ENCODE data around the gene RARG.

Gene RARG

GRCh38 chr12:53214221-53214620 is 17.8 kb downstream of the RARG start:
- Histone ChIP-seq H2AK5ac (ENCODE audit: low read length, severe bottlenecking) (no peak overlapping the region), H3K4me2 (ENCODE audit: low read length, poor library complexity, severe bottlenecking) (no peak overlapping the region), H3K4ac (ENCODE audit: low read depth in 1 of 2, low read length in 2 of 2) (no peak overlapping the region), H3K4me3 (ENCODE audit: insufficient read depth in 1 of 2, low read depth in 1 of 2, low read length in 2 of 2) (no peak overlapping the region), H3K4me1 (ENCODE audit: control insufficient read depth, insufficient read depth, low read depth, low read length) (peaks cover 14% of the 10 kb centered on the region), H3K23ac (ENCODE audit: low read length in 2 of 2) (no peak overlapping the region), H3K79me1 (replicated peaks; ENCODE audit: low read length, poor library complexity, severe bottlenecking) (peaks cover 11% of the 10 kb centered on the region), H3K9ac (ENCODE audit: low read length) (peak overlapping the region; percentile 24), H2BK5ac (ENCODE audit: low read depth, low read length, poor library complexity, severe bottlenecking) (no peak overlapping the region), H2BK12ac (ENCODE audit: low read length in 2 of 2) (no peak overlapping the region), H3K36me3 (ENCODE audit: control insufficient read depth in 1 of 2, insufficient read depth in 2 of 2, low read depth in 1 of 2, low read length in 2 of 2) (peaks cover 45 to 66% of the 10 kb centered on the region in 2 experiments), H3K9me3 (ENCODE audit: control insufficient read depth, low read length) (no peaks in the 10 kb centered on the region), H3K18ac (ENCODE audit: low read depth in 1 of 2, low read length in 2 of 2) (no peak overlapping the region), H2BK120ac (ENCODE audit: low read depth, low read length) (no peak overlapping the region), H3K27ac (ENCODE audit: low read length, poor library complexity, severe bottlenecking) (no peak overlapping the region), H2AFZ (ENCODE audit: low read depth, low read length) (no peak overlapping the region), H3K14ac (ENCODE audit: low read length in 2 of 2) (no peak overlapping the region), H3K27me3 (ENCODE audit: control insufficient read depth in 1 of 2, insufficient read depth in 1 of 2, low read length in 2 of 2) (no peaks in the 10 kb centered on the region), H4K91ac (ENCODE audit: low read length) (no peak overlapping the region), H4K8ac (ENCODE audit: low read length) (no peak overlapping the region), H2BK15ac (ENCODE audit: low read depth, poor library complexity, severe bottlenecking) (no peak overlapping the region)
- 86% methylated on average over 5 of the region's 5 CpGs for WGBS
- no peak for DNase-seq

GRCh38 chr12:53213348-53213747 is 18.7 kb downstream of the RARG start:
- Histone ChIP-seq H4K91ac (ENCODE audit: low read length) (no peak overlapping the region), H2BK120ac (ENCODE audit: low read depth, low read length) (no peak overlapping the region), H3K27ac (ENCODE audit: low read length, poor library complexity, severe bottlenecking) (no peak overlapping the region), H3K36me3 (ENCODE audit: control insufficient read depth in 1 of 2, insufficient read depth in 2 of 2, low read depth in 1 of 2, low read length in 2 of 2) (peaks cover 48 to 66% of the 10 kb centered on the region in 2 experiments), H3K9me3 (ENCODE audit: control insufficient read depth, low read length) (no peaks in the 10 kb centered on the region), H2BK15ac (ENCODE audit: low read depth, poor library complexity, severe bottlenecking) (no peak overlapping the region), H3K79me1 (replicated peaks; ENCODE audit: low read length, poor library complexity, severe bottlenecking) (peaks cover 11% of the 10 kb centered on the region), H2AFZ (ENCODE audit: low read depth, low read length) (no peak overlapping the region), H3K4me2 (ENCODE audit: low read length, poor library complexity, severe bottlenecking) (no peak overlapping the region), H3K23ac (ENCODE audit: low read length in 2 of 2) (no peak overlapping the region), H3K18ac (ENCODE audit: low read depth in 1 of 2, low read length in 2 of 2) (no peak overlapping the region), H3K4me3 (ENCODE audit: insufficient read depth in 1 of 2, low read depth in 1 of 2, low read length in 2 of 2) (no peak overlapping the region), H2AK5ac (ENCODE audit: low read length, severe bottlenecking) (no peak overlapping the region), H2BK5ac (ENCODE audit: low read depth, low read length, poor library complexity, severe bottlenecking) (no peak overlapping the region), H3K27me3 (ENCODE audit: control insufficient read depth in 1 of 2, insufficient read depth in 1 of 2, low read length in 2 of 2) (no peaks in the 10 kb centered on the region), H3K4ac (ENCODE audit: low read depth in 1 of 2, low read length in 2 of 2) (no peak overlapping the region), H3K14ac (ENCODE audit: low read length in 2 of 2) (no peak overlapping the region), H2BK12ac (ENCODE audit: low read length in 2 of 2) (no peak overlapping the region), H4K8ac (ENCODE audit: low read length) (no peak overlapping the region), H3K9ac (ENCODE audit: low read length) (peak overlapping the region; percentile 41), H3K4me1 (ENCODE audit: control insufficient read depth, insufficient read depth, low read depth, low read length) (peaks cover 10% of the 10 kb centered on the region)
- peak; percentile 75 for DNase-seq
- WGBS = 9% methylated on average over 14 of the region's 14 CpGs

DNA sequence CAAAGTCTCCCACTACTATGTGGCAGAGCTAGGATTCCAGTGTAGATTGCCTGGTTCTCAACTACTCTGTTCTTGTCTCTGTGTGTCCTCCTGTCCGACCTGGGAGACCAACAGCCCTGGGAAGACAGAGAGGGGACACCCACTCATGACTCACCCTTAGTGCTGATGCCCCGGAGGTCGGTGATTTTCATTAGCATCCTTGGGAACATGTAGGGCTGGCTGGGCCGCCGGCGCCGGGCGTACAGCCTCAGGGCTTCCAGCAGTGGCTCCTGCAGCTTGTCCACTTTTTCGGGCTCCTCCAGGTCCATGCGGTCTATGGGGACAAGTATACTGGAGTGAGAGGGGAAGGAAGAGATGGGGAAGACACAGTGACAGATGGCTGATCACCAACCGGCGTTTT is 19.1 kb downstream of the RARG start:
- Histone ChIP-seq H3K4me1 (ENCODE audit: control insufficient read depth, insufficient read depth, low read depth, low read length) (peaks cover 9% of the 10 kb centered on the region), H2AK5ac (ENCODE audit: low read length, severe bottlenecking) (no peak overlapping the region), H2BK12ac (ENCODE audit: low read length in 2 of 2) (no peak overlapping the region), H3K4ac (ENCODE audit: low read depth in 1 of 2, low read length in 2 of 2) (no peak overlapping the region), H2BK5ac (ENCODE audit: low read depth, low read length, poor library complexity, severe bottlenecking) (no peak overlapping the region), H4K8ac (ENCODE audit: low read length) (no peak overlapping the region), H3K9me3 (ENCODE audit: control insufficient read depth, low read length) (no peaks in the 10 kb centered on the region), H3K4me2 (ENCODE audit: low read length, poor library complexity, severe bottlenecking) (no peak overlapping the region), H3K27ac (ENCODE audit: low read length, poor library complexity, severe bottlenecking) (no peak overlapping the region), H3K14ac (ENCODE audit: low read length in 2 of 2) (no peak overlapping the region), H3K79me1 (replicated peaks; ENCODE audit: low read length, poor library complexity, severe bottlenecking) (peaks cover 11% of the 10 kb centered on the region), H3K4me3 (ENCODE audit: insufficient read depth in 1 of 2, low read depth in 1 of 2, low read length in 2 of 2) (no peak overlapping the region), H2BK15ac (ENCODE audit: low read depth, poor library complexity, severe bottlenecking) (peak overlapping the region; percentile 29), H3K27me3 (ENCODE audit: control insufficient read depth in 1 of 2, insufficient read depth in 1 of 2, low read length in 2 of 2) (no peaks in the 10 kb centered on the region), H3K23ac (ENCODE audit: low read length in 2 of 2) (no peak overlapping the region), H3K9ac (ENCODE audit: low read length) (peak overlapping the region; percentile 41), H4K91ac (ENCODE audit: low read length) (no peak overlapping the region), H3K18ac (ENCODE audit: low read depth in 1 of 2, low read length in 2 of 2) (no peak overlapping the region), H2BK120ac (ENCODE audit: low read depth, low read length) (no peak overlapping the region), H3K36me3 (ENCODE audit: control insufficient read depth in 1 of 2, insufficient read depth in 2 of 2, low read depth in 1 of 2, low read length in 2 of 2) (peaks cover 48 to 66% of the 10 kb centered on the region in 2 experiments), H2AFZ (ENCODE audit: low read depth, low read length) (no peak overlapping the region)
- DNase-seq = no peak
- WGBS = 55% methylated on average over 12 of the region's 12 CpGs

GRCh38 chr12:53211476-53212381 is 20.3 kb downstream of the RARG start:
- H3K9ac ChIP-seq (ENCODE audit: low read length) = no peak overlapping the region
- H2BK12ac ChIP-seq (ENCODE audit: low read length in 2 of 2) = no peak overlapping the region
- peaks cover 48 to 66% of the 10 kb centered on the region in 2 experiments for H3K36me3 ChIP-seq (ENCODE audit: control insufficient read depth in 1 of 2, insufficient read depth in 2 of 2, low read depth in 1 of 2, low read length in 2 of 2)
- no peak overlapping the region for H3K14ac ChIP-seq (ENCODE audit: low read length in 2 of 2)
- H3K4me3 ChIP-seq (ENCODE audit: insufficient read depth in 1 of 2, low read depth in 1 of 2, low read length in 2 of 2) = no peak overlapping the region
- no peak overlapping the region for H4K91ac ChIP-seq (ENCODE audit: low read length)
- WGBS = 89% methylated on average over 13 of the region's 13 CpGs
- no peak overlapping the region for H3K4me2 ChIP-seq (ENCODE audit: low read length, poor library complexity, severe bottlenecking)
- H2BK5ac ChIP-seq (ENCODE audit: low read depth, low read length, poor library complexity, severe bottlenecking) = no peak overlapping the region
- peaks cover 3% of the 10 kb centered on the region for H3K79me1 ChIP-seq (replicated peaks; ENCODE audit: low read length, poor library complexity, severe bottlenecking)
- H2AFZ ChIP-seq (ENCODE audit: low read depth, low read length) = no peak overlapping the region
- H3K4ac ChIP-seq (ENCODE audit: low read depth in 1 of 2, low read length in 2 of 2) = no peak overlapping the region
- no peak for DNase-seq
- H3K27me3 ChIP-seq (ENCODE audit: control insufficient read depth in 1 of 2, insufficient read depth in 1 of 2, low read length in 2 of 2) = no peaks in the 10 kb centered on the region
- no peak overlapping the region for H3K23ac ChIP-seq (ENCODE audit: low read length in 2 of 2)
- no peaks in the 10 kb centered on the region for H3K9me3 ChIP-seq (ENCODE audit: control insufficient read depth, low read length)
- no peak overlapping the region for H2BK15ac ChIP-seq (ENCODE audit: low read depth, poor library complexity, severe bottlenecking)
- no peak overlapping the region for H2AK5ac ChIP-seq (ENCODE audit: low read length, severe bottlenecking)
- no peak overlapping the region for H3K18ac ChIP-seq (ENCODE audit: low read depth in 1 of 2, low read length in 2 of 2)
- H4K8ac ChIP-seq (ENCODE audit: low read length) = no peak overlapping the region
- H3K27ac ChIP-seq (ENCODE audit: low read length, poor library complexity, severe bottlenecking) = no peak overlapping the region
- no peak overlapping the region for H2BK120ac ChIP-seq (ENCODE audit: low read depth, low read length)
- peaks cover 3% of the 10 kb centered on the region for H3K4me1 ChIP-seq (ENCODE audit: control insufficient read depth, insufficient read depth, low read depth, low read length)

Measured in mesenchymal stem cell (in vitro differentiated cells and primary cell).